Erythroblast (primary cell): Measurements from ENCODE around the gene SYNE3.

Source experiments
- GATA1 ChIP-seq: IDR thresholded peaks from 2 replicates; pipeline ENCODE4 v1.6.1; 2011; ENCODE audit warnings: low read depth, mild to moderate bottlenecking, control low read depth, low read length, moderate library complexity
- POLR2A ChIP-seq: IDR thresholded peaks from 2 replicates; pipeline ENCODE4 v1.6.1; 2011; ENCODE audit warnings: mild to moderate bottlenecking, low read length

DNA sequence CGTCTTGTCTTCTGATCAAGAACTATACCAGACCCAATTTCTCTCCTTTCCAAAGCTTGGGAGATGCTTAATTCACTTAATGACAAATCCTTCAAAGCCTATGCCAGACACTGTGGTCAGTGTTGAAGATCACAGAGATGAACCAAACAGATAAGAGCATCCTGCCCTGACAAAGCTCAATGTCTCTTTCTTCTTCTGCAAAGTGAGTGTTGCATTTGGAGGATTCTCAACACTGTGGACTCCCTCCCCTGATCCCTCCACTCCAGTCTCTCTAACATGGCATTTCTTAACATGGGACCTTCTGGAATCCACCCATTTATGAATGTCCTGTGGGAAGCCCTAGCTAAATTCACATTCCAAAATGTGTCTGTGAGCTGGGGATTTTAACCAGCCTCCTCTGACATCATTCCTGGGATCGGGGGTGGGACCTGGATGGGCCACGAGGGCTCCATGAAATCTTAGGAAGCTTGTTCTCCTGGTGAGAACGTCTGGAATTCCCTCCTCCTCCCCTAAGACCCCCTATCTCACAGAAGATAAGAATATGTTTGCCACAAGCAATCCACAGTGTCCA, 20.3 kb downstream of the SYNE3 start:
- no peak for TF ChIP-seq POLR2A
- TF ChIP-seq GATA1 = no peak
